HCT116 (cell line): ENCODE measurements around the gene MSI2. TPM values are rescaled to one million over a fixed set of nuclear protein-coding genes. Genes with fewer than 3 reads are reported as not detected.

Source experiments
- ATAC-seq: fragments of 200-7000 bp; cut with Tn5 transposase; 2 replicates; pipeline ENCODE4 v1.9.1; 2020; ENCODE audit warnings: mild to moderate bottlenecking, moderate library complexity
- BruUV-seq: library from RNA; stranded (reverse); fragments of 400-500 nt; replicated peaks from 2 replicates; lab custom pipeline; 2021; lab: Mats Ljungman, UMichigan
- CTCF ChIA-PET: fragments of 300-600 bp; sonication (Branson Sonifier 250); formaldehyde crosslinking; loops from one replicate; lab custom pipeline; 2021; ENCODE audit warnings: antibody characterized with exemption; lab: Charles Lee
- POLR2A ChIA-PET: fragments of 300-600, 350-600 bp; sonication (Branson Sonifier 250); formaldehyde crosslinking; loops from one replicate; lab custom pipeline; 2021; ENCODE audit warnings: antibody characterized with exemption; lab: Charles Lee
- RAD21 ChIA-PET, 2 experiments: fragments of 300-600 bp; sonication (Branson Sonifier 250); formaldehyde crosslinking; loops; one replicate each; lab custom pipeline; 2023; ENCODE audit warnings: low total read pairs in 2 of 2; ENCODE audit not compliant: uncharacterized antibody in 2 of 2, unreplicated experiment in 2 of 2, low non-redundant PET in 1 of 2; lab: Charles Lee
- DNase-seq: peaks from one replicate; pipeline ENCODE4 v3.0.0-alpha.2; 2010; ENCODE audit warnings: low read depth, low spot score
- H2AFZ ChIP-seq: fragments of 200-600 bp; shearing (Covaris generic), sonication (generic); 2 replicates; pipeline ENCODE4 v1.6.1; 2017; ENCODE audit warnings: low read depth, mixed run types, mixed read lengths, antibody characterized with exemption, low read length; ENCODE audit not compliant: poor library complexity, severe bottlenecking
- H3K27ac ChIP-seq: 2 replicates; pipeline ENCODE4 v1.5.1; 2012; ENCODE audit warnings: low read depth, low read length
- H3K27me3 ChIP-seq: fragments of 200-600 bp; sonication (generic); 2 replicates; pipeline ENCODE4 v1.6.1; 2016; ENCODE audit warnings: mixed run types, low read length, mixed read lengths; ENCODE audit not compliant: insufficient read depth
- H3K36me3 ChIP-seq, 2 experiments: fragments of 200-500 bp in 1 of 2; fragments of 200-600 bp in 1 of 2; sonication (Bioruptor generic) in 1 of 2; sonication (generic) in 1 of 2; 2 replicates each; pipeline versions ENCODE4 v1.5.1 to v1.6.1; 2014 to 2016; ENCODE audit warnings: low read length in 2 of 2, inconsistent platforms in 1 of 2, mixed read lengths in 1 of 2, mixed run types in 1 of 2; ENCODE audit not compliant: insufficient read depth in 2 of 2, control insufficient read depth in 1 of 2
- H3K4me1 ChIP-seq, 2 experiments: fragments of 200-600 bp in 1 of 2; sonication (generic) in 1 of 2; 2 replicates each; pipeline versions ENCODE4 v1.5.1 to v1.6.1; 2012 to 2017; ENCODE audit warnings: low read length in 2 of 2, inconsistent platforms in 1 of 2, mild to moderate bottlenecking in 1 of 2, mixed read lengths in 1 of 2, mixed run types in 1 of 2, moderate library complexity in 1 of 2; ENCODE audit not compliant: insufficient read depth in 2 of 2, control insufficient read depth in 1 of 2
- H3K4me2 ChIP-seq: fragments of 200-600 bp; sonication (generic); 2 replicates; pipeline ENCODE4 v1.6.1; 2017; ENCODE audit warnings: mixed run types, low read length, mixed read lengths
- H3K4me3 ChIP-seq, 2 experiments: fragments of 200-600 bp in 1 of 2; sonication (generic) in 1 of 2; replicated peaks in 1 of 2; 2 replicates each; pipeline ENCODE4 v1.5.1; 2011 to 2016; ENCODE audit warnings: low read length in 2 of 2, control low read depth in 1 of 2, low read depth in 1 of 2, mild to moderate bottlenecking in 1 of 2, mixed read lengths in 1 of 2, mixed run types in 1 of 2
- H3K79me2 ChIP-seq: fragments of 200-600 bp; sonication (generic); 2 replicates; pipeline ENCODE4 v1.6.1; 2017; ENCODE audit warnings: mild to moderate bottlenecking, mixed run types, low read length, moderate library complexity, mixed read lengths; ENCODE audit not compliant: insufficient read depth
- H3K9ac ChIP-seq: fragments of 200-600 bp; sonication (generic); 2 replicates; pipeline ENCODE4 v1.6.1; 2016; ENCODE audit warnings: low read length, mixed read lengths
- H3K9me2 ChIP-seq: fragments of 200-600 bp; sonication (generic), shearing (Covaris generic); 2 replicates; pipeline ENCODE4 v1.6.1; 2017; ENCODE audit warnings: mixed run types, mild to moderate bottlenecking, moderate library complexity; ENCODE audit not compliant: insufficient read depth
- H3K9me3 ChIP-seq, 2 experiments: fragments of 200-500 bp in 1 of 2; fragments of 200-600 bp in 1 of 2; sonication (Bioruptor generic) in 1 of 2; sonication (generic) in 1 of 2; 2 replicates each; pipeline ENCODE4 v1.6.1; 2014 to 2017; ENCODE audit warnings: low read length in 2 of 2, mixed read lengths in 2 of 2, inconsistent platforms in 1 of 2, low read depth in 1 of 2, mild to moderate bottlenecking in 1 of 2, mixed run types in 1 of 2, moderate library complexity in 1 of 2; ENCODE audit not compliant: control insufficient read depth in 1 of 2, insufficient read depth in 1 of 2
- H4K20me1 ChIP-seq: fragments of 200-600 bp; sonication (generic), shearing (Covaris generic); 2 replicates; pipeline ENCODE4 v1.6.1; 2017; ENCODE audit warnings: mixed run types, mild to moderate bottlenecking, moderate library complexity; ENCODE audit not compliant: insufficient read depth
- ATF3 ChIP-seq: IDR thresholded peaks from 2 replicates; pipeline ENCODE4 v1.6.1; 2012
- CEBPB ChIP-seq: IDR thresholded peaks from 2 replicates; pipeline ENCODE4 v1.6.1; 2012; ENCODE audit warnings: low read depth
- ELF1 ChIP-seq: IDR thresholded peaks from 2 replicates; pipeline ENCODE4 v1.6.1; 2012; ENCODE audit warnings: low read depth, borderline replicate concordance
- EZH2 ChIP-seq: fragments of 200-600 bp; sonication (generic); IDR thresholded peaks from 2 replicates; pipeline ENCODE4 v1.6.1; 2017; ENCODE audit warnings: antibody characterized with exemption, mixed run types
- EZH2phosphoT487 ChIP-seq: fragments of 200-600 bp; IDR thresholded peaks from 2 replicates; pipeline ENCODE4 v1.6.1; 2018; ENCODE audit warnings: antibody characterized with exemption, borderline replicate concordance
- FOSL1 ChIP-seq: IDR thresholded peaks from 2 replicates; pipeline ENCODE4 v1.6.1; 2012; ENCODE audit warnings: low read depth
- JUND ChIP-seq: IDR thresholded peaks from 2 replicates; pipeline ENCODE4 v1.6.1; 2012
- YY1 ChIP-seq: IDR thresholded peaks from 2 replicates; pipeline ENCODE4 v1.6.1; 2011; ENCODE audit warnings: low read length, low read depth, moderate library complexity, mild to moderate bottlenecking; ENCODE audit not compliant: insufficient replicate concordance; ENCODE audit errors: extremely low read depth
- ZBTB33 ChIP-seq: IDR thresholded peaks from 2 replicates; pipeline ENCODE4 v1.6.1; 2011; ENCODE audit warnings: mild to moderate bottlenecking, low read length, moderate library complexity; ENCODE audit not compliant: insufficient replicate concordance; ENCODE audit errors: extremely low read depth
- intact Hi-C: fragments of 100-400 bp; cut with micrococcal nuclease; formaldehyde crosslinking; loops from 2 replicates; pipeline ENCODE4 v1.10.0; 2022
- total RNA-seq: library from RNA; stranded (reverse); gene quantifications from one replicate; pipeline ENCODE4 v1.2.1, GENCODE V29; 2021; ENCODE audit not compliant: unreplicated experiment

Gene MSI2
- total RNA-seq, 1 experiment from 2014 or later: 137 TPM

GRCh38 chr17:57531648-57532504 is 275.6 kb downstream of the MSI2 start:
- Histone ChIP-seq H3K27ac (no peak overlapping the region), H3K4me1 (peaks cover 8 to 11% of the 10 kb centered on the region in 2 experiments), H2AFZ (no peak overlapping the region)
- no peak for DNase-seq
- no peak for TF ChIP-seq EZH2phosphoT487
- TF ChIP-seq CEBPB: no peak
- TF ChIP-seq EZH2: no peak
- TF ChIP-seq ATF3: no peak
- no peak for TF ChIP-seq ELF1
- no peak for TF ChIP-seq FOSL1
- TF ChIP-seq JUND: no peak
- no peak for TF ChIP-seq ZBTB33
- no peak for TF ChIP-seq YY1
- TF ChIP-seq, all 23 proteins: peak for 0
- CTCF ChIA-PET: interaction anchor here (1.0 kb wide), 1 partner anchor 10 kb away, joined by 3 read pairs; no protein-coding TSS in a partner anchor
- Histone ChIP-seq H3K9me3 (no peaks in the 10 kb centered on the region), H4K20me1 (no peaks in the 10 kb centered on the region), H3K9ac (no peak overlapping the region), H3K79me2 (no peaks in the 10 kb centered on the region), H3K4me3 (no peak overlapping the region), H3K9me2 (no peaks in the 10 kb centered on the region), H3K4me2 (no peak overlapping the region), H3K27me3 (no peaks in the 10 kb centered on the region), H3K36me3 (no peaks in the 10 kb centered on the region)
- ATAC-seq: no peak
- BruUV-seq: no TSS peak
- RAD21 ChIA-PET: no interaction called here
- POLR2A ChIA-PET: no interaction called here
- intact Hi-C loops: no loop called here
